NCI-H2171 (cell line): ENCODE results near the gene LMO7.
"Not testable (repeated sequence)": the region's sequence is repeated elsewhere in the genome, so short reads cannot be mapped to it uniquely, and the experiment has no call there.

Source experiments
- DNase-seq: peaks from one replicate; lab custom pipeline; 2025; lab: John Stamatoyannopoulos, UW

The LMO7 gene

DNA sequence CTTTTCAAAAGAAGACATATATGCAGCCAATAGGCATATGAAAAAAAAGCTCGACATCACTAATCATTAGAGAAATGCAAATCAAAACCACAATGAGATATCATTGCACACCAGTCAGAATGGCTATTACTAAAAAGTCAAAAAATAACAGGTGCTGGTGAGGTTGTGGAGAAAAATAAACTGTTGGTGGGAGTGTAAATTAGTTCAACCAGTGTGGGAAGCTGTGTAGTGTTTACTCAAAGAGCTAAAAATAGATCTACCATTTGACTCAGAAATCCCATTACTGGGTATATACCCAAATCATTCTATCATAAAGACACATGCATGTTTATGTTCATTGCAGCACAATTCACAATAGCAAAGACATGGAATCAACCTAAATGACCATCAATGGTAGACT lies 106.9 kb downstream of the LMO7 start:
- not testable (repeated sequence) for DNase-seq

DNA sequence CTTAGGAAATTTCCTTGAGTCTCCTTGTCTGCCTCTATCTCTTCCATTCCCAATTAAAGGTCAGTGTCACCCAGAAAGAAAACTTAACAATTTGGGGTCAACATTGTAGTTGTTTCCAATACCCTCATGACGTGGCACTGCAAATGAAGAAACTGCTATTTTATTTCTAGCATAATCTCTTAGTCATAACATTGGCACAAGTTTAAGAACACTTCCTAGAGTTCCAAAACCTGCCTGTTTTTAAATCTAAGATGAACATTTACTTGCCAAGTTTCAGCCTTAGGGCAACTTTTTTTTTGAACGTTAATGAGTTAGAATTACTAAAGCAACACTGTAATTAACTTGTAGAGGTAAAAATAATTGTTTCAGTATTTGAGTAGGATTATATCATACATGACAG lies 108.0 kb downstream of the LMO7 start:
- no peak for DNase-seq

DNA sequence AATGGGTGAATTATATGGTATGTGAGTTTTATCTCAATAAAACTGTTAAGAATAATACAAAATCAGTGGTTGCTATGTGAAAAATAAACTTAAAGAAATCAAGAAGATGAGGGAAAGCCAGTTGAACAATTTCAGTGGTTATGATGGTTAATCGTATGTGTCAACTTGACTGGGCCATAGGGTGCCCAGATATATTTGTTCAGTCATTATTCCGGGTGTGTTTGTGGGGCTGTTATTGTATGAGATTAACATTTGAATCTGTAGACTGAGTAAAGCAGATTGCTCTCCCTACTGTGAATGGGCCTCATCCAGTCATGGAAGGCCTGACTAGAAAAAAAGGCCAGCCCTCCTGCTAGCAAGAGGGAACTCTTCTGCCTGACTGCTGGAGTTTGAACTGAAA lies 109.3 kb downstream of the LMO7 start:
- DNase-seq: no peak

DNA sequence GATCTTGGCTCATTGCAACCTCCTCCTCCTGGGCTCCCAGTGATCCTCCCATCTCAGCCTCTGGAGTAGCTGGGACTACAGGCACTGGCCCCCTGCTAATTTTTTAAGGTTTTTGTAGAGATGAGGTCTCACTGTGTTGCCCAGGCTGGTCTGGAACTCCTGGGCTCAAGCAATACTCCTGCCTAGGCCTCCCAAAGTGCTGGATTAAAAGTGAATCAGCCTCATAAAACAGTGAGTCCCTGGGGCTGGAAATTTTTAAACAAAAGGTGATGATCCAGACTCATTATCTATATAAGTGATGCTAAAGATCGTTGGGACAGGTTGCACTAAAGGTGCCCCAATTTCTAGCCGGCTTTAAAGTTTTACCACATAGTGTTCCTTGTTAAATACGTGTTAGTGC lies 112.7 kb downstream of the LMO7 start:
- no peak for DNase-seq

DNA sequence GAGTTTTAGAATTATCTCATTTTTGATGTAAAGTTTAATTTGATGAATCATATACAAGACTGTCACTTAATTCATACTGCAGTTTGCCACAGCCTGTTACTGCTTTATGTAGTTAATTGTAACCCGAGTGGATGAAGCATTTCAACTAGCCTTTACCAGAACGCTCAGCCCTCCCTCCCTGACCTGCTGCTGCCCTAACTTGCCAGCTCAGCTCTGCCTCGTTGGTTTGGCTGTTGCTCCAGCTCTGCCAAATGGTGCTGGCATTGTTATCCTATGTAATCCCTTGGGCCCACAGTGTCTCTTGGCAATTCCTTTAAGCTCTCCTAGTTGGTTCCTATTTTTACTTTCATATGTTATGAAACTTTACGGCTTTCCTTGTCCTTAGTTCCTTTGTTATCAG lies 113.3 kb downstream of the LMO7 start:
- peak; percentile 56 for DNase-seq

DNA sequence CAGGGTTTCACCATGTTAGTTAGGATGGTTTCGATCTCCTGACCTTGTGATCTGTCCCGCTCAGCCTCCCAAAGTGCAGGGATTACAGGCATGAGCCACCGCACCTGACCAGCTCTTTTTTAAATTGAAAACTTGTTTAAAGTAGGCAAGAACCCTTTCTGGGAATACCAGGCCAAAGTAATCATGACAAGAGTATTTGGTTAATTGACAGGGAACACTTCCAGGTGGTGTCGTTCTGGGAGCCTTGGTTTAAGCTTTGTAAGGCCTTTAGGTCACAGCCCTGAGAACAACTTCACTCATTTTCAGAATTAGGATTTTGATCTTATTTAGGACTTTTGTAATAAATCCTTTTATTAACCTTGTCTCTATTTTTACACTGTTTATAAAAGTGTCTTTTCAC lies 115.2 kb downstream of the LMO7 start:
- DNase-seq: no peak

DNA sequence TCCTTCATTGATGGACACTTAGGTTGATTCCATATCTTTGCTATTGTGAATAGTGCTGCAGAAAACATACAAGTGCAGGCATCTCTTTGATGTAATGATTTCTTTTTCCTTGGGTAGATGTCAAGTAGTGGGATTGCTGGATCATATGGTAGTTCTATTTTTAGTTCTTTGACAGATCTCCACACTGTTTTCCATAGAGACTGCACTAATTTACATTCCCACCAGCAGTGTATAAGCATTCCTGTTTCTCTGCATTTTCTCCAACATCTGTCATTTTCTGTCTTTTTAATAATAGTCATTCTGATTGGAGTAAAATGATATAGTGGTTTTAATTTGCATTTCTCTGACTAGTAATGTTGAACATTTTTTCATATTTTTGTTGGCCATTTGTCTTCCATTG lies 116.7 kb downstream of the LMO7 start:
- DNase-seq: no peak

DNA sequence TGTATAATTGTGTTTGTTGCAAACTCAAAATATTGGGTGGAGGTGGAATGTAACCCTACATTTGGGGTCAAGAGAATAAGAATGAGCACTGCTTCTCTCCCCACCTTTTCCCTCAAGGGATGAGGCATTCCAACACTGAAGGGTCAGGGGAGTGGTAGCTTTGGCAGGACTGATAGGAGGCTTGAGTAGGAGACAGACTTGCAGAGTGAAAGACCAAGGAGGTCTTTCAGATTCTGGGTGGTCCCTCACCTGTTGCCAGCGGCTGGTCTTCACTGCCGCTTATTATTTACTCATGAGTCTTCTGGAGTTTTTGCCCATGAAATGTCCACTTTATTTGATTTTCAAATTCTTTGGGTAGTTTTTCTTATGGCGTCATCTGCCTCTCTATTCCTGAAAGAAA lies 118.8 kb downstream of the LMO7 start:
- DNase-seq: no peak

DNA sequence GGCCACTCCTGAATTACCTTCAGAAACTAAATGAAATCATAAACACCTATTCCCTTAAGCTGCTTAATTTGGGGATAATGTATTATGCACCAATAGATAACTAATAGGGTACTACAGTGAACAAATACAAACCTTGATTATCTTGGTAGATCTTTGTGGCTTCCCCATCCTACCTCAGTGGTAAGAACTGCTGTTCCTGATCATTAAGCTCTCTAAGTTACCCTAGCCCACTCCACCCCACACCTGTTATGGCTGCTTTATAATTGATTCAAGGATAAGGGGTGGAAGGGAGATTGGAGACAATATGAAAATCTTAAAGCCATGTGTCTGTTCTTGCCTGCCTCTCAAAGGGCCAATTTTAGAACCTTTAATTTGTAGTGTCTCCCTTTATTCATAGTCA lies 121.2 kb downstream of the LMO7 start:
- no peak for DNase-seq

DNA sequence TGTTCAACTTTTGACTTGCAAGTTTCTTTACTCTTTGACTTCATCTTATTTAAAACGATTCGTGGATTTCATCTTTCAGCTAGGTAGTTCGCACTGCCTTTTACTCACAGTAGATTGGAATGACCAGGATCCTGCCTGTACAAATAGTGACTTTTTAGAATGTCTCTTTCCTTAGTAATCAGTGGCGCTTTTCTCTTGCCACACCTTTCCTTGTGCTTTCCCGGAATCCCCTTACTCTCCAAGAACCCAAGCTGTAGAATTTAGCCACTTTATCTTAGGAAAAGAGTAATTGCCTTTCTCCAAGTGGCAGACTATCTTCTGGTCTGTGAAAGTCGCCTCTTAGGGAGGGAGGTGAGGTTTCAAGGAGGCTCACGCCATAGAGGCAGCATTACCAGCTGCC lies 123.4 kb downstream of the LMO7 start:
- DNase-seq: no peak

DNA sequence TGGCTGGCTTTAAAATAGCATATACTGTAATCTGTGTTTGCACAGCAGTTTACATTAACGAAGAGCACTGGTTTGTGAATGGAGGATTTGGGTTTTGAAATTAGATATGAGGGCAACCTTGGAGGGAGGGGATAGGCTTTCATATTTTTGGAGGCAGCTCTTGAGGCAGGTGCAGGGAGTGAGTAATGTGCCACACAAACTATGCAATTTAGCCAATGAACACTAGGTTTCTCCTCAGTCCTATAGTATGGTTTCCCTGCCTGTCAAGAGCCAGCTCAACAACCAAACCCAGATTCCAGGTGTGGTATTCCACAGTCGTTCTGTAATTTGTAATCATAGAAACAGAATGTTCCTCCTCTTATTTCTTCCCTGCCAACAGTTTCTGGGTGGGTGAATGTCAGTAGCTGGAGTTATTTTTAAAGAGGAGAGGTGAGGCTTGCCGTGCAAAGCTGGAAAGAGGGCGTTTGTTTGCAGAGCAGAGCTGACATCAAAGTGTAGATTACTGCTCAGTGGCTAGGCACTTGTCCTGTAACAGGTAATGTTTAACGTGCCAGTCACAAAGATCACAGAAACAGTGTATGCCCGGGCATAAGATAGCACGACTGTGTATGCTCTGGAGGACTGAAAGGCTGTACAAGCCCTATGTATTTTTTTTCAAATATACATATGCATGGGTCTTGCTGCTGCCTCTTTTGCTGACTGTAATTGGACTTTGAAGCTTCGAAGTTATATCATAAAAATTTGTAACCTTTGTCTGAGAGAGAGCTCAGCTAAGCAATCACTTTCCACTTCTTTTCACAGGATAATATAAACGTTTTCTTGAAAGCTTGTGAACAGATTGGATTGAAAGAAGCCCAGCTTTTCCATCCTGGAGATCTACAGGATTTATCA lies 124.2 kb downstream of the LMO7 start:
- DNase-seq: no peak

DNA sequence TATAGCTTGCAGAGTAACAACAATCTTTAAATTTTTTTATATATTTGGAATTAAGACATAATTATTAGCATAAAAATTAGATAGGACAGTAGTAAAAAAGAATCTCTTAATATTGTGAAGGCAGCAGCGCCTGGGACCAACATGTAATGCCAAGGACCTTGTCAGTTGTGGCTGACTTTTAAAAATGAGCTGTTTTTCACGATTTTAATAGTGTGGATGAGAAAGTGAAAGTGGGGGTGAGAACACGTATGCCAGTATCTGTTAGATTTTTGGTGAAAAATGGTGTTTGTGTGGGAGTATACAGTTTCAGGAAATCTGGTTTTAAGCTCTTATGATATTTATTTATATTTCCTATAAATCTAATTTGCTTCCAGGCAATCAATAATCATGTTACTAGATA lies 125.2 kb downstream of the LMO7 start:
- no peak for DNase-seq

DNA sequence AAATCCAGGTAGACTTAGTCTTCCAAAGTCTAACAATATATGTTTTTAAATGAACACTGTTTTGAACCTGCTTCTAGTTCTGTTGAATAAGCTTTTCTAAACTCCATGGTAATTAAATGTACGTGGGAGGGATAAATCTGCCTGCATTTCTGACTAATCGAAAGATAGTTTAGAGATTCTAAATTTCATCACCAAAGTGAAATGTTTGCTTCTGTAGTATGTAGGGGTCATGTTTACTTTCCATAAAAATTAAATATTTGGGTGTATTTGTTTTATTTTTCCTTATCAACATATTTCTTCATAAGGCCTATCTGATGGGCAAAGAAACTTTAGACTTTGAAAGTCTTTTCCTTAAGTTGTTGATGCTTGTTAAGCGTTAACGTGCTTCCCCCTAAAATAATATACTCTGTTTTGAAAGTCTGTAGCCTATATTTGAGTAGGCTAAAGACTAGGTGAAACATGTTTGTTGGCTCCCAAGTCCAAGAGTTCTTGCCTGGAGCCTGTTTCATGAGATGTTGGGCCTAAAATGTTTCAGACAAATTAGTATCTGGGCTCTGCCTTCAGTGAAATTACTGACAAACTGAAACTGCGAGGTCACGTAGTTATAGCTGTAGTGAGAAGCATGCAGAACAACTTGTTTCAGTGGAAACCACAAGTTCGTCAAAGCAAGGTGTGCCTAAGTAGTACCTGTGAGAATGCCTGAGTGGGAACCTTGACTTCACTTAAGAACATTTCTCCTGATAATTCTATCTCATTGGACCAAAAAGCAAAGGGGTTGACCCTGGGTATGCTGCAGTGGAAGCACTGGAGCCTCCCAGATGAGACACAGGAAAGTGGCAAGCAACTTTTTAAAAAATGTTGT lies 126.2 kb downstream of the LMO7 start:
- no peak for DNase-seq

DNA sequence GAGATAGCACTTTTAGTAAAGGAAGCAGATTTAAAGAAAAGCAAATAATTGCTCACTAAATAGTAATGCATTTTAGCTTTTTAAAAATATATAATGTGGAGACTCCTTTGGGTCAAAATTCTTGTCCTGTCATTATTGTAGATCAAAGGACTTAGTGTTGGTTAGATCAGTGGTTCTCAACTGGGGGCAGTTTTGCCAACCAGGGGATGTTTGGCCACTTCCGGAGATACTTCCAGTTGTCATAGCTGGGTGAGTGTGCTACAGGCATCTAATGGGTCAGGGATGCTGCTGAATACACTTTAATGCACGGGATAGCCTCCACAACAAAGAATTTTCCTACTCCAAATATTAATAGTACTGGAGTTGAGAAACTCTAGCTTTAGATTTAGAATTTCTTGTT lies 126.8 kb downstream of the LMO7 start:
- DNase-seq: no peak

DNA sequence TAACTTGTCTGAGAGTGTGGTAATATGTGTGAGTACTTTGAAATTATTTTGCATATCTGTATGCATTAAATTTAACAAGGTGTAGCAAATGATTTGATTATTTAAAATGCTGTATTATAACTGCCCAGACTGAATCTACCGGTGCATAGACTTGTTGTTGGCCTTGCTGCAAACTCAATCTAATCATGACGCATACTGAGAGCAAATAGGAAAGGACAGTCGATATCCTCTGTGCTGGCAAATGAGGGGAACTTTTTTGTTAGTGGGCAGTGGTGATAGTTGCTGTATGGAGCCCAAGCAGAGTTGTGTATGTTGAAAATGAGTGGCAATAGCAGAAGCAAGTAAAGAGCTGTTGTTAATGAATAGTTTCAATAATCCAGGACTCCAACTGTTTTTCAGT lies 127.4 kb downstream of the LMO7 start:
- no peak for DNase-seq

DNA sequence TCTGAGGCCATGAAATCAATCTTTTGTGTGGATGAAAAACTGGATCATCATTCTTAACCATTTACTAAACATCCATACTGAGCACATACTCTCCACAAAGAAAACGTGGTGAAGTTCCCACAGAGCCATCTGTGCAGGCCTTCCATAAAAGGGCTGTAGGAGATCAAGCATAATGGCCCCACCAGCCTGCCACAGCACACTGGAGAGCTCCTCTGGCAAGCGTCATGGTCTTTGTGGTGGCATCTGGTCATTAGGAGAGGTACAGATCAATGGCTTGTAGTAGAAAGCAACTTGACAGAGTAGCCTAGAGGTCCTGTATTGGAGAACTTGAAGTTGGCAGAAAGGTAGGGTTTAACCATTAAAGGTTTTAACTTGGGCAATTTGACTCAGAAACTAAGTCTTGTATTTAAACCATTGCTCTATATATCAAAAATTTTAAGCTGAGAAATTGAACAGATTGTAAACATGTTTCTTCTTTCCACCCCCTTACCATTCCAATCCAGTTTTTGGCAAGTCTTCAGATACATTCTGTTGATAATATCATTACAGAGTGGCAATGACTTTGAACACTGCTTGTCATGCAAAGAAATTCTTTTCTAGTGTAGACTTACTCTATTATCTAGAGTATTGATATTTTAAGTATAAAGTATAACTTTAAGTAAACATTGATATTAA lies 128.3 kb downstream of the LMO7 start:
- no peak for DNase-seq

DNA sequence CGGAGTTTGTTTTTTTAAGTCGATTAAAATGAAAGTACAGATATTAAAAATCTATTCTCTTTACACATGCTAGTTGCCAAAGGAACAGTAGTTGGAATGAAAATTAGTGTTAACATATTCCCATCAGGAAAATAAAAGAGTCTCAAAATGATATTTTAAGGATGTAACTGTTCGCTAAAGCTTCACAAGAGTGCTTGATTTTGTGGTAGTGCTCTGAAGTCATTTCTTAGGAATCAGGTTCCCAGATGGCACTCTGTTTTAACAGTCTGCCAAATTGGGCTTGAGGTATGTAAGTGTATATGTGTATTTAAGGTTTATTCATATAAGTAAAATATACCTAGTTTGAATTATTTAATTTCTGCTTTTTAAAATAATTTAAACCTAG lies 128.8 kb downstream of the LMO7 start:
- peak; percentile 4 for DNase-seq

DNA sequence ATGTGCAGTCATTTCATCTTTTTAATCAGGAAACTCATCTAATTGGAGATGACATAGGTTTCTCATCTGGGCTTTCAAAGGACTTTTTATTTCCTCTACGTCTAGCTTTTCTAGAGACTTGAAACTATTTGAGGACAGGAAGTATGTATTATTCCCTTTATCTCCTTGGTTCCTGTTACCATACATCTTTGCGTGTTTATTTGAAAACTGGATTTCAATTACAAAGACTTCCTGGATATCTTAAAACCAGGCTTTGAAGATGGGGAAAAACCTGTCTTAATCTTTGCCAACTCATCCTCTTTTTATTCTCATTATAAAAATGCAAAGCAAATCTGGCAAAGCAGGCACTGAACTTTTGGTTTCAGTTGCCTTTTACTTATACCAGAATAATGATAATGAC lies 130.5 kb downstream of the LMO7 start:
- no peak for DNase-seq

DNA sequence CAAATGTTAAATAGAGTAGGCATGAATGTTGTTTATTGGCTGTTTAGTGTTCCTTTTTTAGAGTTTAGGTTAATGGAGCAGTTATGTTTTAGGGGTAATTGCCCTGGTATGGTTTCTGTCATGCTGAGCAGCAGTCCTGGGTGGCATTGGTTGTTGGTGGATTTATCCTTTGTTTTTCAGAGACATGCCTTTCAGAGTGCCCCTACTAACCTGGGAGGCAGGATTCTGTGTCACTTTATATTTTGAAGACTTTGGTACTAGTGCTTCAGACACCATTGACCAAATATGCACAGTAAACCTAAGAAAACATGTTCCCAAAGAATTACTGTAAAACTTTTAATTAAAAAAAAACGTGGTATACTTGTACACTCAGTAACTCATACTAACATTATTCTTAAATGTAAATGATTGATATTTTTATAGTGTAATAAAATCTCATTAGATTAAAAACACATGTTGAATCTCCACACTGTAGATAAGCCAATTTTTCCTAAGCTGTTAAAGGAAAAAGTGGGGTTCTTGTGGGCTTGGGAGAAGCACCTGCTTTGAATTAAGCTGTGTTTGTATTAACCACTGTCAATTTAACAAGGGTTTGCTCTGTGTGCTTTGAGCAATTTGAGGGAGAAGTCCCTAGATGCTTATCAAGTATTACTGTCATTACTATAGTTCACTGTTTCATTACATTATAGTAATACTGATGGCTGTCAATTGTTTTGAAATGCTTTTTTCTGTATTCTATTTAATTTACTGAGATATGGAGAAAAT lies 133.2 kb downstream of the LMO7 start:
- DNase-seq: no peak

DNA sequence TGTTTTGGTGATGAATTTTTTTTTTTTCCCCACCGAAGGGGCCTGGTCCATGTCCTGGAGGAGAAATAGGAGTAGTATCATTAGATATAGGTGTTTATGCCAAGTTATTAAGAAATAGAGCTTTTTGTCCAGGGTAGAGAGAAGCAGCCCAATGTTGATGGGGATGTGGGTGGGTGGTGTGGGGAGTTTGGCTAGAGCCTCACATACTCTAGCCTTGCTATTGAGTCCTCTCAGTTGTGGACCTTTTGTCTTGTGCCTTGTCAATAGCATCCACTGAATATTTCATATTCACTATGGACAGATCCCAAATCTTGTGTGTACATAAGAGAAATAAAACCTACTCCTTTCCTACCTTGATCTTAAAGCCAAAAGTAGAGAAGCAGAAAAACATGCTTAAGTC lies 134.0 kb downstream of the LMO7 start:
- no peak for DNase-seq

DNA sequence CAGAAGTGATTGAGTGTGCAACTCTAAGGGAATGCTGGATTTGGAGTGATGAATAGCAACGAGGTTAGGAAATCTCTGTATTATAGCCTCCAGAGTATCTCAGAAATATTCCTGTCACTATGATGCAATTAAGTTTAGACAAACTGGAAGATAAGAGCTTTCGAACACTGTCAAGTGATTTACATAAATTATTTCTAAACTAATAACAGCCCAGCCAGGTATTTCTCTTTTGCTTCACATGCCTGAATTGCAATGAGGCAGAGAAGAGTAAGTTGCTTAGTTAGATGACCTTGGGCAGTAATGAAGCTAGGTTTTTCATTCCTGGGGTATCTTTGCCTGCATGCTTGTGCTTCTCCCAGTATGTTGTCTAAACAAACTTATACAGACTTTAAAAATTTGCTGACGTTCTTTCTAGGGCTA lies 134.5 kb downstream of the LMO7 start:
- no peak for DNase-seq

DNA sequence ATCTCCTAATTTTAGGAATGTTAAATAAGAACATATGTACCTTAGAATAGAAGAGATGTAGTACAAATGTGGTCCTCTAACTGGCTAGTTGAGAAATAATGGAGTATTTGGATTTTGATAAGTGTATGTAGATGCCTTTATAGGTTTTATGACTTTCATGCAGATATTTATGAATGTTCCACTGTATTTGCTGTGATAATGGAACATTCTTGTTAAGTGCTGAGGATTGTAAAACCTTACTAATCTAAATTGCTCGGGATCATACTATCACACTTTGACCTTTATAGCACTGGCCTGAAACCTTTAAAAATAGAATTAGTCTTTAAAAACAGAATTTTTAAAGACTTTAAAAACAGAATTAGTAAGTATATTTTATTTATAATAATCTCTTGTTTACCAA lies 135.1 kb downstream of the LMO7 start:
- no peak for DNase-seq
